OCI-LY1 (cell line): ENCODE results near the gene UTP25.
A peak's percentile ranks its signal among the peaks of the same experiment; 100 is the strongest.

Source experiments
- H2AFZ ChIP-seq: fragments of 200-600 bp; sonication (generic), shearing (Covaris generic); 2 replicates; pipeline ENCODE4 v1.6.0; 2014; ENCODE audit warnings: antibody characterized with exemption, mild to moderate bottlenecking, low read length
- H3F3A ChIP-seq: fragments of 200-600 bp; sonication (generic), shearing (Covaris generic); 2 replicates; pipeline ENCODE4 v1.6.0; 2014; ENCODE audit warnings: mild to moderate bottlenecking, antibody characterized with exemption, low read length, moderate library complexity; ENCODE audit not compliant: insufficient read depth
- H3K27ac ChIP-seq: fragments of 200-600 bp; sonication (generic); 2 replicates; pipeline ENCODE4 v1.5.1; 2014; ENCODE audit warnings: low read length, mixed run types, mild to moderate bottlenecking, low read depth; ENCODE audit not compliant: poor library complexity, severe bottlenecking
- H3K27me3 ChIP-seq: fragments of 200-600 bp; sonication (generic); 2 replicates; pipeline ENCODE4 v1.6.0; 2014; ENCODE audit warnings: antibody characterized with exemption, mild to moderate bottlenecking, low read length, moderate library complexity; ENCODE audit not compliant: insufficient read depth
- H3K36me3 ChIP-seq: fragments of 200-600 bp; sonication (generic); 2 replicates; pipeline ENCODE4 v1.6.1; 2014; ENCODE audit warnings: mild to moderate bottlenecking, antibody characterized with exemption, low read length, moderate library complexity, mixed read lengths; ENCODE audit not compliant: insufficient read depth
- H3K4me1 ChIP-seq: fragments of 200-600 bp; sonication (generic); 2 replicates; pipeline ENCODE4 v1.5.1; 2014; ENCODE audit warnings: mild to moderate bottlenecking, low read length, moderate library complexity; ENCODE audit not compliant: insufficient read depth, severe bottlenecking
- H3K4me2 ChIP-seq: fragments of 200-600 bp; sonication (generic), shearing (Covaris generic); 2 replicates; pipeline ENCODE4 v1.6.1; 2014; ENCODE audit warnings: low read length
- H3K4me3 ChIP-seq: fragments of 200-600 bp; sonication (generic); 2 replicates; pipeline ENCODE4 v1.5.1; 2014; ENCODE audit warnings: low read length, low read depth, mild to moderate bottlenecking, mixed read lengths; ENCODE audit not compliant: poor library complexity, severe bottlenecking
- H3K79me2 ChIP-seq: fragments of 200-600 bp; shearing (Covaris generic); 2 replicates; pipeline ENCODE4 v1.6.1; 2016; ENCODE audit warnings: mixed run types, low read length, mixed read lengths; ENCODE audit not compliant: insufficient read depth
- H3K9ac ChIP-seq: fragments of 200-600 bp; sonication (generic), shearing (Covaris generic); 2 replicates; pipeline ENCODE4 v1.6.1; 2014; ENCODE audit warnings: mild to moderate bottlenecking, low read length, mixed read lengths
- H3K9me2 ChIP-seq: fragments of 200-600 bp; sonication (generic), shearing (Covaris generic); 2 replicates; pipeline ENCODE4 v1.6.1; 2014; ENCODE audit warnings: low read depth, mild to moderate bottlenecking, low read length, mixed read lengths
- H3K9me3 ChIP-seq: fragments of 200-600 bp; shearing (Covaris generic); 2 replicates; pipeline ENCODE4 v1.6.1; 2014; ENCODE audit warnings: low read length, mixed read lengths
- H4K20me1 ChIP-seq: fragments of 200-600 bp; sonication (generic), shearing (Covaris generic); 2 replicates; pipeline ENCODE4 v1.6.0; 2016; ENCODE audit warnings: mild to moderate bottlenecking, low read length; ENCODE audit not compliant: insufficient read depth
- CTCF ChIP-seq: fragments of 200-600 bp; sonication (generic), shearing (Covaris generic); IDR thresholded peaks from 2 replicates; pipeline ENCODE4 v1.5.1; 2017; ENCODE audit warnings: mild to moderate bottlenecking, antibody characterized with exemption, low read length, moderate library complexity, mixed read lengths
- EZH2 ChIP-seq: fragments of 200-600 bp; sonication (generic), shearing (Covaris generic); IDR thresholded peaks from 2 replicates; pipeline ENCODE4 v1.8.0; 2017; ENCODE audit warnings: borderline replicate concordance, mixed run types, mild to moderate bottlenecking, antibody characterized with exemption, low read length, moderate library complexity, mixed read lengths

Gene UTP25

GRCh38 chr1:209827384-209828262 is at the start of gene UTP25:
Gene UTP25, plus strand, starts transcription at chr1:209827972. Its CDS starts 92 bp downstream, at chr1:209828064.
- no peak within 1 kb of the TSS for H2AFZ ChIP-seq
- H3K9me3 ChIP-seq: no peaks in the 10 kb centered on the region
- no peaks in the 10 kb centered on the region for H3F3A ChIP-seq
- H4K20me1 ChIP-seq: no peaks in the 10 kb centered on the region
- peak within 1 kb of the TSS; percentile 71 for H3K9ac ChIP-seq
- H3K4me3 ChIP-seq: peak within 1 kb of the TSS; percentile 79
- H3K4me1 ChIP-seq: peaks cover 21% of the 10 kb centered on the region
- TF ChIP-seq CTCF (peak; percentile 55; the same call in 1 of the 2 replicates), EZH2 (no peak)
- H3K4me2 ChIP-seq: peak within 1 kb of the TSS; percentile 77
- peaks cover 13% of the 10 kb centered on the region for H3K79me2 ChIP-seq
- peaks cover 20% of the 10 kb centered on the region for H3K36me3 ChIP-seq
- no peak within 1 kb of the TSS for H3K27ac ChIP-seq
- no peaks in the 10 kb centered on the region for H3K27me3 ChIP-seq
- H3K9me2 ChIP-seq: no peaks in the 10 kb centered on the region

- no peak overlapping the region for H3K9ac ChIP-seq
- no peaks in the 10 kb centered on the region for H3K27me3 ChIP-seq
- H3K4me2 ChIP-seq: no peak overlapping the region
- H3K27ac ChIP-seq: no peak overlapping the region
- TF ChIP-seq CTCF (no peak), EZH2 (no peak)
- no peaks in the 10 kb centered on the region for H4K20me1 ChIP-seq
- no peak overlapping the region for H3K4me3 ChIP-seq
- peaks cover 21% of the 10 kb centered on the region for H3K36me3 ChIP-seq
- H3K9me2 ChIP-seq: no peaks in the 10 kb centered on the region
- H3K9me3 ChIP-seq: no peaks in the 10 kb centered on the region
- no peak overlapping the region for H2AFZ ChIP-seq
- no peaks in the 10 kb centered on the region for H3F3A ChIP-seq
- no peaks in the 10 kb centered on the region for H3K79me2 ChIP-seq
- no peaks in the 10 kb centered on the region for H3K4me1 ChIP-seq
These were observed 49.7 kb upstream of the UTP25 start for GRCh38 chr1:209778102-209778501.

- no peaks in the 10 kb centered on the region for H3K79me2 ChIP-seq
- H3K9me3 ChIP-seq: peaks cover under 1% of the 10 kb centered on the region; the same call in 1 of the 2 replicates
- no peaks in the 10 kb centered on the region for H3F3A ChIP-seq
- peaks cover 15% of the 10 kb centered on the region for H3K4me1 ChIP-seq
- H3K9me2 ChIP-seq: no peaks in the 10 kb centered on the region
- TF ChIP-seq EZH2 (no peak), CTCF (no peak)
- H3K27me3 ChIP-seq: no peaks in the 10 kb centered on the region
- no peak overlapping the region for H3K4me2 ChIP-seq
- H3K4me3 ChIP-seq: no peak overlapping the region
- H4K20me1 ChIP-seq: no peaks in the 10 kb centered on the region
- H3K36me3 ChIP-seq: peaks cover 24% of the 10 kb centered on the region
- H3K9ac ChIP-seq: no peak overlapping the region
- no peak overlapping the region for H3K27ac ChIP-seq
- no peak overlapping the region for H2AFZ ChIP-seq
These were observed 47.5 kb upstream of the UTP25 start for GRCh38 chr1:209780268-209780667.
